Cardiac fibroblast (primary cell): ENCODE data around the gene FAM20C.

Source experiments
- DNase-seq, 2 donors: peaks; one replicate each; pipeline versions ENCODE4 v3.0.0 to v3.0.0-alpha.2; 2010; ENCODE audit warnings: low read depth in 2 of 2
- H3K4me3 ChIP-seq, 2 donors: replicated peaks in 1 of 2; 1 replicate in 1 of 2; 2 replicates in 1 of 2; pipeline ENCODE4 v1.5.1; 2011; ENCODE audit warnings: low read depth in 2 of 2, low read length in 2 of 2, mild to moderate bottlenecking in 2 of 2, moderate library complexity in 1 of 2
- TF ChIP-seq, protein P1 (sequence below): IDR thresholded peaks from one replicate; pipeline ENCODE4 v1.5.1; 2011; ENCODE audit warnings: low read depth, mild to moderate bottlenecking, low read length, inconsistent platforms

Gene FAM20C

DNA sequence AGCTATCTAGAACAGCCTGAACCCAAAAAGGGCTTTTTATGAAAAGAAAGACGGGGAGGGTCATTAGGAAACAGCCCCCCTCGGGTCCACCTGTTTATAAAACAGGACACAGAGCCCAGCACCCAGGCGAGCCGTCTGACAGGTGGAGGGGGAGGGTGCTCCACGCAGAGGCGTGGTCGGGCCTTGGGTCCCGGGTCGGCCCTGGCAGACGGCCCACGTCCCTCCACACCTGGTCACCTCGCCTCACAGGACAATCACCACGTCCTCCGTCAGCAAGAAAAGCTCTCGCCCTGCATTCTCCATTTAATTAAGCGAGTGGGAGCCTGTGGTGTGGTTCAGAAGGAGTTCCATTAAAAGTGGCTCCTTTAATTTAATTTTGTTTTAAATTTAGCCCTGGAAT lies 55.3 kb downstream of the FAM20C start:
- TF ChIP-seq, protein P1, sequence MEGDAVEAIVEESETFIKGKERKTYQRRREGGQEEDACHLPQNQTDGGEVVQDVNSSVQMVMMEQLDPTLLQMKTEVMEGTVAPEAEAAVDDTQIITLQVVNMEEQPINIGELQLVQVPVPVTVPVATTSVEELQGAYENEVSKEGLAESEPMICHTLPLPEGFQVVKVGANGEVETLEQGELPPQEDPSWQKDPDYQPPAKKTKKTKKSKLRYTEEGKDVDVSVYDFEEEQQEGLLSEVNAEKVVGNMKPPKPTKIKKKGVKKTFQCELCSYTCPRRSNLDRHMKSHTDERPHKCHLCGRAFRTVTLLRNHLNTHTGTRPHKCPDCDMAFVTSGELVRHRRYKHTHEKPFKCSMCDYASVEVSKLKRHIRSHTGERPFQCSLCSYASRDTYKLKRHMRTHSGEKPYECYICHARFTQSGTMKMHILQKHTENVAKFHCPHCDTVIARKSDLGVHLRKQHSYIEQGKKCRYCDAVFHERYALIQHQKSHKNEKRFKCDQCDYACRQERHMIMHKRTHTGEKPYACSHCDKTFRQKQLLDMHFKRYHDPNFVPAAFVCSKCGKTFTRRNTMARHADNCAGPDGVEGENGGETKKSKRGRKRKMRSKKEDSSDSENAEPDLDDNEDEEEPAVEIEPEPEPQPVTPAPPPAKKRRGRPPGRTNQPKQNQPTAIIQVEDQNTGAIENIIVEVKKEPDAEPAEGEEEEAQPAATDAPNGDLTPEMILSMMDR = no peak
- no peak overlapping the region for H3K4me3 ChIP-seq
- DNase-seq = no peak

DNA sequence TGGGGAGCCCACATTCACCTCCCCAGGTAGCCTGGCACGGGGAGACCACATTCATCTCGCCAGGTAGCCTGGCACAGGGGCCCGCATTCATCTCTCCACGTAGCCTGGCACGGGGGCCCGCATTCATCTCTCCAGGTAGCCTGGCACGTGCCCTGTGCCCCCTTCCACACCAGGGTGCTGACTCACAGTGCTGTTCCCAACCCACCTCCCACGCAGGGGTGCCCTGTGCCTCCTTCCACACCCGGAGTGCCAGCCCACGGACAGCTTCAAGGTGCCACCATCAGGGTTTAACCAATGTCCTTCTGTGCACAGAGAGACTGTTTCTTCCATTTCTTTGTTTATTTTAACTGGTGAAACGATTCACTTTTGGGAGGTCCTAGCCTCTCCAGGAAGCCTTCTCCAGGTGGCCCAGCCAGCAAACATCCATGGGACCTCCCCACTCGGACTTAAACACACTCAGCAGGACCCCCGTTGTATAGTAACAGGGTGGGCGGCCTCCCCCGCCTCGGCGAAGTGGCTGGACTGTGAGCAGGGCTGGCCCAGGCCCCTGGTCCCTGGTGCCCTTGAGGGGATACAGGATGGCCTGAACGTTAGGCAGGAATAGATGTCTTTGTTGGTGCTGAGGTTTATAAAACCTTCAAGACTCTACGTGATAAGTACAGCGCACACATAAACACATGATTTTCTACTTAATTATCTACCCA lies 56.5 kb downstream of the FAM20C start:
- H3K4me3 ChIP-seq = no peak overlapping the region
- DNase-seq = no peak
- TF ChIP-seq, protein P1 = no peak

DNA sequence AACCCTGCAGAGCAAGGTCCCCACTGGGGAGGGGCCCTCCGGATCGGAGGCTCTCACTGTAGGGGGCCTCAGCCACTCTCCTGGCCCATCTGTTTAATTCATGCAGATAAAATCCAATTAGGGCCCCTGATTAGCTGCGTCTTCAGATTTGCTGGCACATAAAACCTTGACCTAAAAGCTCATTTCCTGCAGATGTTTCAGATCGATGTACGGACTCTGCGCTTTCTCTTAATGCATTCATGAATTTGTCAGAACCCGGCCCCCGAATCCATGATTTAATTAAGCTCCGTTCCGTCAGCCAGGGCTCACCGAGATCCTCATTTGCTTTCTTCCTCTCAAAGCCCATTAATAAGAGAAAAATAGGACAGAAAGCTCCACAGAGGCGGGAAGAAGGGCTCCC lies 57.6 kb downstream of the FAM20C start:
- H3K4me3 ChIP-seq = no peak overlapping the region
- no peak for DNase-seq
- TF ChIP-seq, protein P1 = no peak

DNA sequence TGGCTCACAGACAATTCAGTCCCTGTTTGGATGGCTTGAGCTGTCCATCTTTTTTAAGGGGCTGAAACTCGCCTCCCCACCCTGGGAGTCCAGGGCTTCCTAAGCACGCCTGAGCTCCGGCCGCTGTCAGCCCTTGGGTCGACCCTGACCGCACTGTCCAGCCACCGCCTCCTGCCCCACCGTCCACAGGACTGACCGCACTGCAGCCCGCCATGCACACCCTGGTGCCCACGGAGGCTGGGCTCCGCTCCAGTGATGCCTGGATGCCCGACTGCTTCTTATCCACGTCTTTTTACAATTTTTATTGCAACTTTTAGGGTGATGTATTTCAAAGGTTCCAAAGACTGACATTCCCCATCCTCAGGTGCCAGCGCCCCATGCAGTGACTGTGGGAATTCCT lies 58.2 kb downstream of the FAM20C start:
- DNase-seq = no peak
- TF ChIP-seq, protein P1 = no peak
- no peak overlapping the region for H3K4me3 ChIP-seq

DNA sequence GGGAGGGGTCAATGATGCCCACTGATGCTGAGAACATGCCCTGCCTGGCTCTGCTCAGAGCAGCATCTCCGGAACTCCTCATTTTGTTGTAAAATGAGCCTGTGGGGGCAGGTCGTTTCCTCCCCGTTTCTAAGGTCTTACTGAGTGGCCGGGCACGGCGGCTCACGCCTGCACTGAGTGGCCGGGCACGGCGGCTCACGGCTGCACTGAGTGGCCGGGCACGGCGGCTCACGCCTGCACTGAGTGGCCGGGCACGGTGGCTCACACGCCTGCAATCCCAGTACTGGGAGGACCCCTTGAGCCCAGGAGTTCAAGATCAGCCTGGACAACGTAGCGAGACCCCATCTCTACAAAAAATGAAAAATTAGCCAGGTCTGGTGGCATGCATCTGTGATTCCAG lies 58.6 kb downstream of the FAM20C start:
- TF ChIP-seq, protein P1 = no peak
- no peak overlapping the region for H3K4me3 ChIP-seq
- DNase-seq = no peak

DNA sequence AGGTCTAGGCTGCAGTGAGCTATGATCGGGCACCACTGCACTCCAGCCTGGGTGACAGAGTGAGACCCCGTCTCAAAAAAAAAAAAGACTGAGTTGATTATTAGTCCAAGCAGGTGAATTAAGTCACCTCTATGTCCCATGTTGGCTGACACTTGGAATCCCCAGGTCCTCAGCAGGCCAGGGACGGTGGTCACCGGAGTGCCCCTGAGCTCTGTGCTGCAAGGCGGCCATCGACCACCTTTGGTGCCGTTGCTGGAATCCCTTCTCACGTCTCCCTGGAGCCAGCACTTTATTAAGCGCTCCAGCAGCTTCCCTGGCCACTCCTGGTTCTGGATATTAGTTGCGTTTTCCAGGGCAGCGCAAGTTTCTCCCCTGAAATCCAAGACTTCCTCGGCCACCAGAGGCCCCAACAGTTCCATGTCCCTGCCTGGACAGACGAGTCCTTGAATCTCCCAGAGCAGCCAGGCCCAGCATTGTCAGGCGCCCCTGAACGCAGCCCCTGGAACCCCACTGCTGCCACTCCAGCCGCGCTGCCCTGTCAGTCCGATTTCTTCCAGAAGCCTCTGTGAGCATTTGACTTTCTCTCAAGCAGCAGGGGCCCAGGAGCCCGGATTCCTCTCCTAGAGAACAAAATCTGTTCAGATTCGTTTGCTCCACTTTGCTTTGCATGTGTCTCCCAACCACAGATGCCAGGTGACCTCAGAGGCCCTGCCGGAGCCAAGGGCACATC lies 59.2 kb downstream of the FAM20C start:
- TF ChIP-seq, protein P1 = no peak
- no peak for DNase-seq
- H3K4me3 ChIP-seq = no peak overlapping the region
